Body of pancreas (tissue), 4 donors: ENCODE measurements around the gene MPP4.

Experiments
- POLR2A ChIP-seq, 3 donors: fragments of 450-650 bp; IDR thresholded peaks; one replicate each; pipeline ENCODE4 v1.6.1; 2016; ENCODE audit warnings: antibody characterized with exemption in 3 of 3, mild to moderate bottlenecking in 2 of 3
- TF ChIP-seq, protein P1 (sequence below), 7 experiments: fragments of 450-650 bp in 4 of 7; fragments of 200-600 bp in 3 of 7; sonication (generic) in 3 of 7; IDR thresholded peaks; one replicate each; pipeline ENCODE4 v1.5.1; 2016 to 2019; ENCODE audit warnings: antibody characterized with exemption in 7 of 7

DNA sequence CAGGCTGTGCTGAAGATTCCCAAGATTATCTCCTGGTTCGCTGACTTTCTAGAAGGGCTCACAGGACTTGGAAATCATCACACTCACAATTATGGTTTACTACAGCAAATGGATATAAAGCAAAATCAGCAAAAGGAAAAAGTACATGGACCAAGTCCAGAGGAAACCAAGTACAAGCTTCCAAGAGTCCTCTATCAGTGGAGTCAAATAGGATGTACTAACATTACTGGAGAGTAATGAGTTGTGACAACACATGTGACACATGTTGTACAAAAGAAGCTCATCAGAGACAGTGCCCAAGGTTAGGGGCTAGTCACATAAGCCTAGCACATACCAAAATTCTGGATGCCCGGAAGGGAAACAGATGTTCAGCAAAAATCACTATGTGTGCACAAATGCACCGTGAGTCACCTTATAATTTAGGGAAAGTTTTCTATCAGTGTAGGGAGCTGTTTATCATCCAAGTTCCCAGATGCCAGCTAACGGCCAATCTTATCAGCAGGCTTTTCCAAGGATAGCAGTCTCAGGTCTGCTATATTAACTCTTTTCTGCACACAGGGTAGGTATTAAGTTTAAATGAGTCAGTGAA is 64.7 kb downstream of the MPP4 start:
- TF ChIP-seq, protein P1, sequence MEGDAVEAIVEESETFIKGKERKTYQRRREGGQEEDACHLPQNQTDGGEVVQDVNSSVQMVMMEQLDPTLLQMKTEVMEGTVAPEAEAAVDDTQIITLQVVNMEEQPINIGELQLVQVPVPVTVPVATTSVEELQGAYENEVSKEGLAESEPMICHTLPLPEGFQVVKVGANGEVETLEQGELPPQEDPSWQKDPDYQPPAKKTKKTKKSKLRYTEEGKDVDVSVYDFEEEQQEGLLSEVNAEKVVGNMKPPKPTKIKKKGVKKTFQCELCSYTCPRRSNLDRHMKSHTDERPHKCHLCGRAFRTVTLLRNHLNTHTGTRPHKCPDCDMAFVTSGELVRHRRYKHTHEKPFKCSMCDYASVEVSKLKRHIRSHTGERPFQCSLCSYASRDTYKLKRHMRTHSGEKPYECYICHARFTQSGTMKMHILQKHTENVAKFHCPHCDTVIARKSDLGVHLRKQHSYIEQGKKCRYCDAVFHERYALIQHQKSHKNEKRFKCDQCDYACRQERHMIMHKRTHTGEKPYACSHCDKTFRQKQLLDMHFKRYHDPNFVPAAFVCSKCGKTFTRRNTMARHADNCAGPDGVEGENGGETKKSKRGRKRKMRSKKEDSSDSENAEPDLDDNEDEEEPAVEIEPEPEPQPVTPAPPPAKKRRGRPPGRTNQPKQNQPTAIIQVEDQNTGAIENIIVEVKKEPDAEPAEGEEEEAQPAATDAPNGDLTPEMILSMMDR (IDR thresholded peaks at IDR 0.05): no peak
- no peak for TF ChIP-seq POLR2A (IDR thresholded peaks at IDR 0.05)
